HG03039 (cell line): ENCODE measurements around the gene DCST1.

ENCODE experiments used
- ATAC-seq: cut with Tn5 transposase; IDR thresholded peaks from one replicate; pipeline ENCODE4 v1.9.1; 2021; ENCODE audit warnings: mild to moderate bottlenecking, moderate library complexity; ENCODE audit not compliant: unreplicated experiment

DCST1 gene

GRCh38 chr1:155084722-155085503, 51.3 kb downstream of the DCST1 start:
- ATAC-seq, result peak; percentile 60

GRCh38 chr1:155085504-155086127, 52.0 kb downstream of the DCST1 start:
- ATAC-seq, result no peak

GRCh38 chr1:155086128-155086741, 52.6 kb downstream of the DCST1 start:
- ATAC-seq, result no peak

- ATAC-seq, result no peak
These were observed 53.4 kb downstream of the DCST1 start for GRCh38 chr1:155086856-155087535.

- ATAC-seq, result no peak
These were observed 57.7 kb downstream of the DCST1 start for GRCh38 chr1:155091071-155092051.

GRCh38 chr1:155092131-155092530, 58.5 kb downstream of the DCST1 start:
- ATAC-seq, result no peak

GRCh38 chr1:155092641-155093040, 59.0 kb downstream of the DCST1 start:
- no peak for ATAC-seq

GRCh38 chr1:155093911-155094621, 60.4 kb downstream of the DCST1 start:
- no peak for ATAC-seq

- no peak for ATAC-seq
These were observed 61.0 kb downstream of the DCST1 start for GRCh38 chr1:155094622-155094948.

GRCh38 chr1:155099331-155099730, 65.7 kb downstream of the DCST1 start:
- no peak for ATAC-seq
